IMR-90 (cell line): Measurements from ENCODE around the gene PRKCH. TPM values are rescaled to one million over a fixed set of nuclear protein-coding genes. Genes with fewer than 3 reads are reported as not detected.

ENCODE experiments used
- ATAC-seq: fragments of 200-7000 bp; cut with Tn5 transposase; 2 replicates; pipeline ENCODE4 v1.9.1; 2020; ENCODE audit warnings: low read depth, mild to moderate bottlenecking, moderate library complexity
- BruUV-seq: library from RNA; stranded (reverse); fragments of 400-500 nt; replicated peaks from 2 replicates; lab custom pipeline; 2021; lab: Mats Ljungman, UMichigan
- CTCF ChIA-PET: fragments of 300-600 bp; formaldehyde crosslinking; extraction: SDS; loops from one replicate; lab custom pipeline; 2021; ENCODE audit warnings: antibody characterized with exemption; lab: Yijun Ruan, JAX
- POLR2A ChIA-PET: fragments of 300-600 bp; sonication (Branson Sonifier 250); formaldehyde crosslinking; loops from one replicate; lab custom pipeline; 2022; ENCODE audit warnings: antibody characterized with exemption; ENCODE audit not compliant: unreplicated experiment; lab: Charles Lee
- DNase-seq: peaks from one replicate; pipeline ENCODE4 v3.0.0; 2013
- H2AFZ ChIP-seq: replicated peaks from 2 replicates; pipeline ENCODE3; 2013; ENCODE audit warnings: low read length, mild to moderate bottlenecking; ENCODE audit not compliant: poor library complexity
- H2AK5ac ChIP-seq: 2 replicates; pipeline ENCODE4 v1.6.1; 2013; ENCODE audit warnings: low read depth, low read length, inconsistent platforms
- H2AK9ac ChIP-seq: replicated peaks from 2 replicates; pipeline ENCODE3; 2013; ENCODE audit warnings: mild to moderate bottlenecking, low read depth, low read length, moderate library complexity; ENCODE audit not compliant: poor library complexity
- H2BK120ac ChIP-seq: 2 replicates; pipeline ENCODE4 v1.6.1; 2013; ENCODE audit warnings: low read depth, low read length, inconsistent platforms
- H2BK15ac ChIP-seq: 3 replicates; pipeline ENCODE4 v1.6.1; 2013; ENCODE audit warnings: low read depth, low read length, inconsistent platforms
- H2BK20ac ChIP-seq: 2 replicates; pipeline ENCODE4 v1.6.1; 2013; ENCODE audit warnings: low read depth, mild to moderate bottlenecking, inconsistent platforms, low read length, moderate library complexity
- H2BK5ac ChIP-seq: 2 replicates; pipeline ENCODE4 v1.6.1; 2013; ENCODE audit warnings: mild to moderate bottlenecking, low read depth, low read length, inconsistent platforms; ENCODE audit not compliant: poor library complexity, severe bottlenecking
- H3K14ac ChIP-seq: replicated peaks from 2 replicates; pipeline ENCODE4 v1.6.1; 2013; ENCODE audit warnings: low read depth, low read length, inconsistent platforms
- H3K18ac ChIP-seq: 2 replicates; pipeline ENCODE4 v1.6.1; 2013; ENCODE audit warnings: low read depth, low read length, control low read depth
- H3K23ac ChIP-seq: 2 replicates; pipeline ENCODE4 v1.6.1; 2013; ENCODE audit warnings: low read depth, low read length, inconsistent platforms
- H3K27ac ChIP-seq: 2 replicates; pipeline ENCODE4 v1.5.1; 2013; ENCODE audit warnings: mild to moderate bottlenecking, control low read depth, low read length; ENCODE audit not compliant: insufficient read depth
- H3K27me3 ChIP-seq: 2 replicates; pipeline ENCODE4 v1.6.1; 2013; ENCODE audit warnings: low read length; ENCODE audit not compliant: control insufficient read depth, insufficient read depth
- H3K36me3 ChIP-seq: 2 replicates; pipeline ENCODE4 v1.6.1; 2013; ENCODE audit warnings: low read length, mixed read lengths; ENCODE audit not compliant: control insufficient read depth, insufficient read depth
- H3K4ac ChIP-seq: 2 replicates; pipeline ENCODE4 v1.6.1; 2013; ENCODE audit warnings: low read depth, low read length, inconsistent platforms
- H3K4me1 ChIP-seq: 2 replicates; pipeline ENCODE4 v1.6.1; 2013; ENCODE audit warnings: low read length, mixed read lengths; ENCODE audit not compliant: control insufficient read depth, insufficient read depth
- H3K4me2 ChIP-seq: 2 replicates; pipeline ENCODE4 v1.6.1; 2013; ENCODE audit warnings: low read depth, mild to moderate bottlenecking, control low read depth, low read length, moderate library complexity
- H3K4me3 ChIP-seq: 2 replicates; pipeline ENCODE4 v1.5.1; 2013; ENCODE audit warnings: low read depth, mild to moderate bottlenecking, control low read depth, low read length, moderate library complexity; ENCODE audit not compliant: insufficient read depth
- H3K56ac ChIP-seq: 2 replicates; pipeline ENCODE4 v1.6.1; 2013; ENCODE audit warnings: low read length, inconsistent platforms; ENCODE audit not compliant: insufficient read depth; ENCODE audit errors: extremely low read depth
- H3K79me1 ChIP-seq, 2 experiments: 2 replicates each; pipeline ENCODE4 v1.6.1; 2013; ENCODE audit warnings: low read length in 2 of 2, inconsistent platforms in 1 of 2, low read depth in 1 of 2
- H3K9ac ChIP-seq: 2 replicates; pipeline ENCODE4 v1.6.1; 2013; ENCODE audit warnings: low read depth, low read length, control low read depth
- H3K9me1 ChIP-seq: 2 replicates; pipeline ENCODE4 v1.6.1; 2013; ENCODE audit warnings: low read length, inconsistent platforms; ENCODE audit not compliant: insufficient read depth
- H3K9me3 ChIP-seq: 2 replicates; pipeline ENCODE4 v1.6.1; 2013; ENCODE audit warnings: low read length; ENCODE audit not compliant: control insufficient read depth, insufficient read depth
- H4K20me1 ChIP-seq: 2 replicates; pipeline ENCODE4 v1.6.1; 2013; ENCODE audit warnings: low read length, inconsistent platforms; ENCODE audit not compliant: insufficient read depth
- H4K5ac ChIP-seq: 2 replicates; pipeline ENCODE4 v1.6.1; 2013; ENCODE audit warnings: mild to moderate bottlenecking, low read depth, low read length, control low read depth
- H4K8ac ChIP-seq, 2 experiments: 2 replicates each; pipeline ENCODE4 v1.6.1; 2013; ENCODE audit warnings: low read depth in 2 of 2, low read length in 2 of 2, control low read depth in 1 of 2, inconsistent platforms in 1 of 2
- H4K91ac ChIP-seq: 2 replicates; pipeline ENCODE4 v1.6.1; 2013; ENCODE audit warnings: low read depth, low read length, inconsistent platforms; ENCODE audit not compliant: insufficient read depth
- MXI1 ChIP-seq: IDR thresholded peaks from 2 replicates; pipeline ENCODE4 v1.6.1; 2012; ENCODE audit warnings: low read depth, mild to moderate bottlenecking, low read length, moderate library complexity, borderline replicate concordance
- WGBS, 2 experiments: methylation state at CpG; one replicate each; pipeline versions ENCODE4 v1.1.5 to v1.1.7; 2013; ENCODE audit warnings: missing lambda C conversion rate in 2 of 2; ENCODE audit not compliant: insufficient read length in 1 of 2; ENCODE audit errors: extremely low coverage in 2 of 2; 5-methylcytosine and 5-hydroxymethylcytosine counted together
- dilution Hi-C: fragments of 300-500 bp; cut with HindIII; formaldehyde crosslinking; loops from one replicate; pipeline ENCODE4 v1.14.3; 2018; ENCODE audit warnings: low sequenced_read_pairs; ENCODE audit not compliant: unreplicated experiment
- in situ Hi-C: fragments of 300-500 bp; cut with MboI; formaldehyde crosslinking; loops from 3 replicates; pipeline ENCODE4 v1.14.3; 2019; ENCODE audit warnings: low sequenced_read_pairs, inconsistent platforms, mixed read lengths
- intact Hi-C: fragments of 100-400 bp; cut with micrococcal nuclease; formaldehyde crosslinking; loops from 2 replicates; pipeline ENCODE4 v1.10.0; 2022
- polyA plus RNA-seq, 3 experiments: library from polyadenylated mRNA; depleted of rRNA; stranded (reverse); fragments of >200 nt; gene quantifications; 2 replicates each; pipeline ENCODE4 v1.2.3, GENCODE V29; 2012; ENCODE audit warnings: low replicate concordance in 1 of 3
- total RNA-seq: library from RNA; depleted of rRNA; stranded (reverse); fragments of >200 nt; gene quantifications from 2 replicates; pipeline ENCODE4 v1.2.3, GENCODE V29; 2012
- TF ChIP-seq, protein P1 (sequence below): fragments of 150-350 bp; IDR thresholded peaks from 2 replicates; pipeline ENCODE4 v1.6.1; 2016; ENCODE audit warnings: low read depth, mild to moderate bottlenecking, low read length, moderate library complexity, borderline replicate concordance

Gene PRKCH
- total and polyA plus RNA-seq, 2 of the 4 experiments (the other 2 are of a cell fraction) = 1.6 to 2.3 TPM

DNA sequence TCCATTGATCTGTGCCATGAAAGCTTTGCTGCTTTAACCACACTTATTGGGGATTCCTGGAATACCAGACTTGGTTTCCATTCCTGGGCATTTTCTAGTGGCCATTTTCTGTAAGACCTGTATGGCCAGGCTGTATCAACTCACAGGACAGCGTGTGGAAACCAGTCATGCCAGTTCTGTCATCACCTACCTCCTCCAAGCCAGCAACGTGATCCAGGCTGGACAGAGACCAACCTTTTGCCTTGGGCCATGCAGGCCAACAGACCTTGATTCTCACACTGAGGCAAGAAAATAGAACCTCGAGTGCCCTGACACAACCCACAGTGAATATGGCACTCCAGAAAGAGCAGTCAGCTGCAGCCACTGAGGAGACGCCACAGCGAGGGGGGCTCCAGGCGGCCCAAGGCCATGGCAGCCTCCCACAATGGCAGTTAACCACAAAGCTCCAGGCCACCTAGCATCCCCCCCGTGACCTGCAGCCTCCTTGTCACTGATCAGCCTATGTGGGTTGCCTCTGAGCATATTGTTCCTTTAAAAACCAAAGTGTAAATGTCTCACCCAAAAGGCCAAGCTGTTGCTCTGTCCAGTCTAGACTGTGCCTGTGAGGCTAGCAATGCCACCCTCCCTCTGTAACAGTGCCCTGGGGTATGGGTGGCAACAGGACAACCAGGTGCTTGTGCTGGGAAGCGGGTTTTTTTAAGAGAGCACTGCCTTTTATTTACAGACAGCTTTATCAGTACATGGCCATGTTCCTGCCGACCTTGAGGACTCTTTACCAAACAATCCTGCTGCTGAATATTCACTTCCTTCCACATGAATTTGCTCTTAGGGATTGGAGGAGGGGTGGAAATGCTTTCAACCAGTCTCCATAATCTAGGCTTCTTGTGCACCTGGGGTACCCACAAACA, 205.3 kb downstream of the PRKCH start:
- dilution Hi-C loops = no loop called here
- Histone ChIP-seq H3K4me2 (peak overlapping the region; percentile 49; the same call in 1 of the 2 replicates), H2BK15ac (peak overlapping the region; percentile 77; the same call in 2 of the 3 replicates), H2AK5ac (peak overlapping the region; percentile 73), H3K9me3 (no peaks in the 10 kb centered on the region), H3K4me1 (peaks cover 32% of the 10 kb centered on the region), H3K9ac (peak overlapping the region; percentile 30; the same call in 1 of the 2 replicates), H2BK120ac (peak overlapping the region; percentile 82), H3K79me1 (peaks cover 0 to 6% of the 10 kb centered on the region in 2 experiments; a peak in 3 of 4 replicates), H4K8ac (peak overlapping the region; percentile 45 to 72), H3K23ac (peak overlapping the region; percentile 45; the same call in 1 of the 2 replicates), H2AK9ac (peak overlapping the region; percentile 6), H2AFZ (peak overlapping the region; percentile 54), H3K27ac (peak overlapping the region; percentile 47), H4K20me1 (no peaks in the 10 kb centered on the region), H3K36me3 (no peaks in the 10 kb centered on the region), H3K4me3 (no peak overlapping the region), H3K9me1 (peaks cover 22% of the 10 kb centered on the region), H3K14ac (peak overlapping the region; percentile 84), H3K27me3 (no peaks in the 10 kb centered on the region), H4K91ac (peak overlapping the region; percentile 81), H2BK20ac (peak overlapping the region; percentile 87), H3K18ac (peak overlapping the region; percentile 73; the same call in 1 of the 2 replicates), H3K4ac (peak overlapping the region; percentile 78), H3K56ac (peak overlapping the region; percentile 60; the same call in 1 of the 2 replicates), H4K5ac (peak overlapping the region; percentile 81), H2BK5ac (peak overlapping the region; percentile 79)
- DNase-seq (no peak), ATAC-seq (no peak)
- intact Hi-C loops = loop anchor here (5.0 kb wide), 1 partner anchor 49 kb away; no protein-coding TSS in a partner anchor
- in situ Hi-C loops = no loop called here
- TF ChIP-seq, protein P1, sequence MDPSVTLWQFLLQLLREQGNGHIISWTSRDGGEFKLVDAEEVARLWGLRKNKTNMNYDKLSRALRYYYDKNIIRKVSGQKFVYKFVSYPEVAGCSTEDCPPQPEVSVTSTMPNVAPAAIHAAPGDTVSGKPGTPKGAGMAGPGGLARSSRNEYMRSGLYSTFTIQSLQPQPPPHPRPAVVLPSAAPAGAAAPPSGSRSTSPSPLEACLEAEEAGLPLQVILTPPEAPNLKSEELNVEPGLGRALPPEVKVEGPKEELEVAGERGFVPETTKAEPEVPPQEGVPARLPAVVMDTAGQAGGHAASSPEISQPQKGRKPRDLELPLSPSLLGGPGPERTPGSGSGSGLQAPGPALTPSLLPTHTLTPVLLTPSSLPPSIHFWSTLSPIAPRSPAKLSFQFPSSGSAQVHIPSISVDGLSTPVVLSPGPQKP = no peak
- no peak for TF ChIP-seq MXI1
- POLR2A ChIA-PET = no interaction called here
- no TSS peak for BruUV-seq
- CTCF ChIA-PET = interaction anchor here (1.3 kb wide), 1 partner anchor 51 kb away, joined by 3 read pairs; no protein-coding TSS in a partner anchor
- WGBS, 2 experiments = 80% methylated on average over 2 of the region's 9 CpGs; no CpG with 5 or more reads in 1 of the 2 experiments
